ENCODE data around the gene IPP.
"Not testable (repeated sequence)": the region's sequence is repeated elsewhere in the genome, so short reads cannot be mapped to it uniquely, and the experiment has no call there.

Gene IPP

DNA sequence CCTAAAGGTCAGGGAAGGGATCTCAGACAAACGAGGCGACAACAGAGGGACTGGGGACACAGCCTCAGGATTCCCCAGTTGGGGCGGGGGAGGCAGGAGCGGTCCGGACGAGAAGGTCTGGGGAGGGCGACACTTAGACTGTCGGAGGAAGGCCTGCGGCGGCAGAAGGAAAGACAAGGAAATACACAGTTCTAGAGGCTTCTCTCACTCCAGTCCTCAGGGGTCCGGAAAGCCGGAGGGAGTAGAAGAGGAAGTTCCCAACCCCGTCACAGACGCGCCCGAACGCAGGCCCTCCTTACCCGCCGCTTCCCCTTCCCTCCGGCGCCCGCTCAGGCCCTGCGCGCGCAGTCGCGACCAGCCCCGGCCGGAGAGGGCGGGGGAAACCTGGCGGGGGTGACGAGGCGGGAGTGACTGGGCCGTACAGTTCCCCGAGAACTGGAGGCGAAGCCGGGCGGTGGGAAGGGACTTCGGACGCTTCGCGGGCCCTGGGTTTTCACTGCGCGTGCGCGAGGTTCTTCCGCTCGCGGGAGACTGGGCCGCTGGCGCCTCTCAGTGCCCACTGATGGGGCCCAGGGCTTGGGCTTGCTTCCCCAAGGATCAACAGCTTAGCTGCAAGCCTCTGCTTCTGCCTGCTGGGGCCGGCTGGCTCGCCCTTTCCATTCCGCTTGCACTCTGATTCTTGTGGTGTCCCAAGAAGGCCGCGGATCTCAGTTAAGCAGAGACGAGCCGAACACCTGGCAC lies at the start of gene IPP:
Gene IPP, minus strand, starts transcription at position 356 of the 741 bp plus-strand sequence. CDS start 4,242 bp downstream, outside the sequence.
- DNase-seq, result peak; percentile 98

- no peak for DNase-seq
These were observed 46.5 kb upstream of the IPP start for GRCh38 chr1:45796946-45797345.

DNA sequence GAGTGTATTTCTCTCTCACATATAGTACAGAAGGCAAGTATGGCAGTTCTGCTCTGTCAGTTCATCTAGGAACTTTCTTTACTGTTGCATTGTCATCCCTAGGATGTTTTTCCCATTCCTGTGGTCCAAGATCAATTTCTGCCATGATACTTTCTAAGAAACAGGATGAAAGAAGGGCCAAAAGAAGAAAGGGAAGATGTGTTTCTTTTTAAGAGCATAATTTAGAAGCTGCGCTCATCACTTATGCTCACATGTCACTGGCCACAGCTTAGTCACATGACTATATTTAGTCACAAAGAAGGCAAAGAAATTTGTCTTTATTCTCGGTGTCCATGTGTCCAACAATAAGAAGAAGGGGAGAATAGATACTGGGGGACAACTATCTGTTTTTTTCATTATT lies 45.9 kb upstream of the IPP start:
- DNase-seq, result no peak

- DNase-seq, result no peak
These were observed 43.6 kb upstream of the IPP start for GRCh38 chr1:45793942-45794604.

DNA sequence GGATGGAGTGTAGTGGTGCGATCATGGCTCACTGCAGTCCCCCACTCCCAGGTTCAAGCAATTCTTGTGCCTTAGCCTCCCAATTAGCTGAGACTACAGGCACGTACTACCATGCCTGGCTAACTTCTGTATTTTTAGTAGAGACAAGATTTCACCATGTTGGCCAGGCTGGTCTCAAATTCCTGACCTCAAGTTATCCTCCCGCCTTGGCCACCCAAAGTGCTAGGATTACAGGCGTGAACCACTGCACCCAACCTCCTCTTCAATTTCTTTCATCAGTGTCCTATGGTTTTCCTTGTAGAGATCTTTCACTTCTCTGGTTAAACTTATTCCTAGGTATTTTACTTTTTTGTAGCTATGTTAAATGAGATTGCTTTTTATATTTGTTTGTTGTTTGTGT lies 42.3 kb upstream of the IPP start:
- DNase-seq, result no peak

DNA sequence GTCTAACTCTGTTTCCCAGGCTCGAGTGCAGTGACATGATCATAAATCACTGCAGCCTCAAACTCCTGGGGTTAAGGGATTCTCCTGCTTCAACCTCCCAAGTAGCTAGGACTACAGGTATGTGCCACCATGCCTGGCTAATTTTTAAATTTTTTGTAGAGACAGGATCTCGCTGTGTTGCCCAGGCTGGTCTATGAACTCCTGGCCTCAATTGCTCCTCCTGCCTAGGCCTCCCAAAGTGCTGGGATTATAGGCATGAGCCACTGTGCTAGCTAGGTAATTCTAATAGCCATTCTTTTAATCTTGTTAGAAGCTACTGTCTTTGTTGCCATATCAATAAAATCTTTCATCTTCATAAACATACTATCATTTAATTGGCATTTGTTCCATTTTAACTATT lies 39.1 kb upstream of the IPP start:
- no peak for DNase-seq

- no peak for DNase-seq
These were observed 37.5 kb upstream of the IPP start for GRCh38 chr1:45787905-45788304.

DNA sequence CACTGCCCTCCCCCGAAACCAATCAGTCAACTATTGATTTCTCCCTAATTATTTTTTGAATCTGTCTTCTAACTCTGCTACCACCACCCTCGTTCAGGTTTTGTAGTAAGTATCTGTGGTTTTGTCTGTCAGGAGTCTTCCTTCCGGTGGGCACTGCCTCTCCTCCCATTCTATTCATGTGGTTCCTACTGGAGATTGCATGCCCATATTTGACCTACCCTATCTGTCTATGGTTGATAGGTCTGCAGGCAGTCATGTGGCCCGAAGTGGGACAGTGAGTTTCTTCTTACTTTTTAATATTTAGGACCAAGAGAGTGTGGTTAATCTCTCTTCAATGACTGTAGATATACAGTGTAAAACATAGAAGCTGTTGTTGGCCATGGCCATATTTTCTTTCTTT lies 35.1 kb upstream of the IPP start:
- peak; percentile 33 for DNase-seq

DNA sequence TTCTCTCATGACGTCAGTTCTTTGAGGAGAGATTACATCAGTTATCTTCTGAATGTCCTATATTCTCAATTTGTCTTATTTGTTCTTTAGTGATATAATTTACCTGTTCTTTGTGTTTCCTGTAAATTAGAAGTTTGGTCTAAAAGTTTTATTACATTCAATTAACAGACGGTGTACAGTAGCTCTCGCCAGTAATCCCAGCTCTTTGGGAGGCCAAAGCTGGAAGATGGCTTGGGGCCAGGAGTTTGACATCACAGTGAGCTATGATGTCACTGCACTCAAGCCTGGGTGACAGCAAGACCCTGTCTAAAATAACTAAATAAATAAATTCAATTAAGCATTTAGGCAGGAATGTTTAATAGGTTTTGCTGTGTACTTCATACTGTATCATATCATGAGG lies 25.3 kb upstream of the IPP start:
- no peak for DNase-seq

DNA sequence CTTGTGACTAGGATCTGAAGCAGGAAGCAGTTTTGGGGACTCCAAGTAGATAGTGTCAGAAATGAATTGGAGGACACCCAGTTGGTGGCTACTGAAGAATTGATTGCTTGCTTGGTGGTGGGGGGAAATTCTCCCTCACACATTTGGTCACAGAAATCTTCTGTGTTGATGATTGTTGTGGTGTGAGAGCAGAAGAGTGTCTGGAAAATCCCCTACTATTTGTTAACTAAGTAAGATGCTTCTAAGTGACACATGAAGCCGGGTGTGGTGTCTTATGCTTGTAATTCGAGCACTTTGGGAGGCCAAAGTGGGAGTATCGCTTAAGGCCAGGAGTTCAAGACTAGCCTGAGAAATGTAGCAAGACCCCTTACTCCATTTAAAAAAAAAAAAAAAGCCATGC lies 22.5 kb upstream of the IPP start:
- DNase-seq, result no peak

GRCh38 chr1:45769261-45769932 lies 18.9 kb upstream of the IPP start:
- no peak for DNase-seq

DNA sequence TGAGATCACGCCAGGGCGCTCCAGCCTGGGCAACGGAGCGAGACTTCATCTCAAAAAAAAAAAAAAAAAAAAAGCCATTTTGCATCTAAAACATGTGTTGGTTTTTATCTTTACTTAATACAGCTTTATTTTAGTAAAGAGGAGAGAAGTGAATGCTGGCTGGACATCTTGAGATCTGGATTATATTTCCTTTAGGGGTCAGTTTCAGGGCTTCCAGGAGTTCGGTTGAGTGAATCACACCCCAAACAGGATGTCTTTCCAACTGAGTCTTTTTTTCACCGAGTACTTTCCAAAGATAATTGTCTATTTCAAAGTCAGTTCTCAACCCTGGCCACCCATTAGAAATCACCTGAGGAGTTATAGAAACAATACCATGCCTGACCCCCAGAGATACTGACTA lies 16.6 kb upstream of the IPP start:
- DNase-seq, result no peak

DNA sequence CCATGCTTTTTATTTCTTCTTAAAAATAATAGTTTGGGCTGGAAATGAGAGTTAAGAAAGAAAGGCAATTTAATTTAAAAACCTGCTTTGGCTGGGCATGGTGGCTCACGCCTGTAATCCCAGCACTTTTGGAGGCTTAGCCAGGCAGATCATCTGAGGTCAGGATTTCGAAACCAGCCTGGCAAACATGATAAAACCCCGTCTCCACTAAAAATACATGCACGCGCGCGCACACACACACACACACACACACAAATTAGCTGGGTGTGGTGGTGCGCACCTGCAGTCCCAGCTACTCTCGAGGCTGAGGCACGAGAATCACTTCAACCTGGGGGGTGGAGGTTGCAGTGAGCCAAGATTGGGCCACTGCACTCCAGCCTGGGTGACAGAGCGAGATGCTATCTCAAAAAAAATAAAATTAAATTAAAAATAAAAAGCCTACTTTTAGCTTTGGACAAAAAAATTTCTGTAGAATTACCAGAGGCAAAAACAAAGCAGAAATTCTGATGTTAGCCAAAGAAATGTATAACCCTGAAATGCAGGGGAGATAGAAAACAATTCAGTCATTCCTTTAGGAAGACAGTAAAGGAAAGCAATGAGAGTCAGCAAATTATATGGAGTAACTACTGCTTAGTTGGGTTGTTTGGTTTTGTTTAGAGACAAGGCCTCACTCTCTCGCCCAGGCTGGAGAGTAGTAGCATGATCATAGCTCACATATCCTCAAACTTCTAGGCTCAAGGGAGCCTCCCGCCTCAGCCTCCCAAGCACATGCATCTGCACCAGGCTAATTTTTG lies 15.7 kb upstream of the IPP start:
- no peak for DNase-seq

DNA sequence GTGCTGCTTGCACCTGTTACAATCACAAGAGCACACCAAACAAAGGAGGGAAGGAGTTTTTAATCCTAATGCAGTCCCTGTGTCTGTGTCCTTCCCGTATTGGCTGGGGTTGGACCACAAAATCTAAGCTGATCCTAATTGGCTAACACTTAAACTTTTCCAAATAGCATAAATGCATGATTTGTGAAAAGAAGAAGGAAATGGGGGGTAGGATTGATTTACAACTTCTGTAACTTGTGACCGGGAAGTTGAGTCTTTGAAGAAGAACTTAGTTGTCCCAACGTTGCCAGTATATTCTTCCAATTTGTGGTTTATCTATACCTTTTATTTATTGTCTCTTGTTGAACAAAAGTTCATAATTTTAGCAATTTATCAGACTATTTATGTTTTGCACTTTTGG lies 11.8 kb upstream of the IPP start:
- DNase-seq, result no peak

- DNase-seq, result no peak
These were observed 5.2 kb upstream of the IPP start for GRCh38 chr1:45755697-45756096.

GRCh38 chr1:45753248-45754037 lies 3.0 kb upstream of the IPP start:
- DNase-seq, result no peak

GRCh38 chr1:45752441-45753052 lies 2.1 kb upstream of the IPP start:
- DNase-seq, result no peak

GRCh38 chr1:45752014-45752413 lies 1.6 kb upstream of the IPP start:
- DNase-seq, result no peak

DNA sequence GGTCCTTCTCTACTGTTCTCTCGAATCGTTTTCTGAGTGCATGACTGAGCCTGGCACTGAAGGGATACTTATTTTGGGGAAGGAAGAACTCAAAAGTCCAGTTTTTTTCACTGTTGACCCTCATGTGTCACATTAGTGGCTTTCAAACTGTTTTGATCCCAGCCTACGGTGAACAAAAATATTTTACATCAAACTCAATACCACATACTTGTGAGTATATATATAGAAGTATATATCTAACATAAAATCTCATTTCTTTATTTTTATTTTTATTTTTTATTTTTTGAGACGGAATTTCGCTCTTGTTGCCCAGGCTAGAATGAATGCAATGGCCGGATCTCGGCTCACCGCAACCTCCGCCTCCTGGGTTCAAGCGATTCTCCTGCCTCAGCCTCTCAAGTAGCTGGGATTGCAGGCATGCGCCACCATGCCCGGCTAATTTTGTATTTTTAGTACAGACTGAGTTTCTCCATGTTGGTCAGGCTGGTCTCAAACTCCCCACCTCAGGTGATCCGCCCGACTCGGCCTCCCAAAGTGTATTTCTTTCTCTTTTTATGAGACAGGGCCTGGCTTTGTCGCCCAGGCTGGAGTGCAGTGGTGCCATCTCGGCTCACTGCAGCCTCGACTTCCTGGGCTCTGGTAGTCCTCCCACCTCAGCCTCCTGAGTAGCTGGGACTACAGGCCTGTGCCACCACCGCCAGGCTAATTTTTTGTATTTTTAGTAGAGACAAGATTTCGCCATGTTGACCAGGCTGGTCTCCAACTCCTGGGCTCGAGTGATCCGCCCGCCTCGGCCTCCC lies 786 bp upstream of the IPP start:
- not testable (repeated sequence) for DNase-seq

DNA sequence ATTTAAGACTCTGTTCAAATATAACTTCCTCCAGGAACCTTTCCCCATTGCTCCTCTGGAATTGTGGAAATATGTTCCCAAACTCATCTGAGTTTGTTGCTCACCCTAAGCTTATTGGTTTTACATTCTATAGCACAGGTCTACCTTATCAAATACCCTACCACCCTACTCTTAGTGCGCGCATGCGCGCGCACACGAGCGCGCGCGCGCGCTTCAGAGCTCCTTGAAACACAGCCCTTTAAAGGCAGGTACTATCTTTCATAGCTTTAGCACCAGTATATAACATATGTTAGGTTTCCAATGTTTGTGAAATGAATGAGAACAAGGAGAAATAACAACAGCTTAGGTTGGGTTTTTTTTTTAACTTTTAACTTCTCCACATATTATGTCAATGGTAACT lies 3.5 kb downstream of the IPP start:
- DNase-seq, result no peak

DNA sequence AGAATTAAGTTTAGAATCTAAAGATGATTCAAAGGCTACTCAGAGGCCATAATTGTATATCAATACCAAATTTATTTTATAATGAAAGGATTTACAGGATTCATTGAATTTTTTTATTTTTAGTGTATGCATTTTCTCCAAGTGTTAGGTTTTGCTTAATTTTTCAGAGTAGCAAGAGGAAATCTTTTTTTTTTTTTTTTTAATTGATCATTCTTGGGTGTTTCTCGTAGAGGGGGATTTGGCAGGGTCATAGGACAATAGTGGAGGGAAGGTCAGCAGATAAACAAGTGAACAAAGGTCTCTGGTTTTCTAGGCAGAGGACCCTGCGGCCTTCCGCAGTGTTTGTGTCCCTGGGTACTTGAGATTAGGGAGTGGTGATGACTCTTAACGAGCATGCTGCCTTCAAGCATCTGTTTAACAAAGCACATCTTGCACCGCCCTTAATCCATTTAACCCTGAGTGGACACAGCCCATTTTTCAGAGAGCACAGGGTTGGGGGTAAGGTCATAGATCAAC lies 10.8 kb downstream of the IPP start:
- DNase-seq, result not testable (repeated sequence)
